Measurements from ENCODE around the gene KCNK7.

Gene KCNK7

DNA sequence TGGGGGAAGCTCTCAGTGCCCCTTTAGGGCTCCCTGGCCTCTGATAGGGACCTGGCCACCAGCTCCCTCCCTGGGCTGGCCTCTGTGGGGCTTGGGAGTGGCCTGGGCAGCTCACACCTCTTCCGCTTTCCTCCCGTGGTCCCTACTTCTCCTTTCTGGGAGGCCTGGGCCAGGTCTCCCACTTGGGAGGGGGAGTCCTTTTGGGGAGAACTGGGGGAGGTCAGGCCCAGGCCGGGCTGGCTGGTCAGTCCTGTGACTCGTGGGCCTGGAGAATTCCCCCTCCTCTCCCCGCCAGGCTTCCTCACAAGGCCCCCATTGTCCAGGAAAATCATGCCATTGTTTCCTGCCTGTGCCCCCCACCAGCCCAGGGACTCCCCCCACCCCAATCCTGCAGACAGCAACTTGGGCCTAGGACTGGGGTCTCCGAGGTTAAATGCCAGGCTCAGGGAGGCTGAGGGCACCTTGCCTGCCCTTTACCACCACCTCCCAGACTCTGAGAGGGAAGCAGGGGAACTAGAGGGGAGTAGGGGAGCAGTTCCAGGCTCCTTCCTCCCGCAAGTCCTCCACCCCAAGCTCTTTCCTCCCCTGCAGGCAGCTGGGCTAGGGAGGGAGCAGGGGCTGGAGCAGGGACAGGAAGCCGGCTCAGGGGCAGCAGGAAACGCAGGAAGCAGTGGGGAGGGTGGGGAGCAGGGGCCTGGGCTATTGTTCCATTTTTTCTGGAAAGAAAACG is 15.6 kb upstream of the KCNK7 start:
- no peak for DNase-seq (ENCODE audit: low spot score)

DNA sequence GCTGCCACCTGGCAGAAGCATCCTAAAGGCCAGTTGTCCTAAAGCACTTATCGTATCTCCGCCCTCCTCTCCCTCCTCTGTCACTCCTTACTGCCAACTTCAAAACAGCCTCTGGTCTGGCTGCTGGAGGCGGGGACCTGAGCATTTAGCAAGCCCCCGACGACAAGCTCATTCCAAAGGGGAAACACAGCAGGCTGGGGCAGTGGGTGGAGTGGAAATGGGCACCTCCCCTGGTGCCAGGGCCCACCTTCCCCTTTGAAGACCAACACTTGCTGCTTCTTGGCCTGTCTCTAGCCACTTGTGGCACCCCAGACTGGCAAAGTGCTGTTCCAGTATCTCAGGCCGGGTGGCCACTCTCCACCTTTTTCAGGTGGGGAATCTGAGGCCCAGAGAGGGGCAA is 14.8 kb upstream of the KCNK7 start:
- peak; percentile 19 for DNase-seq (ENCODE audit: low spot score)

DNA sequence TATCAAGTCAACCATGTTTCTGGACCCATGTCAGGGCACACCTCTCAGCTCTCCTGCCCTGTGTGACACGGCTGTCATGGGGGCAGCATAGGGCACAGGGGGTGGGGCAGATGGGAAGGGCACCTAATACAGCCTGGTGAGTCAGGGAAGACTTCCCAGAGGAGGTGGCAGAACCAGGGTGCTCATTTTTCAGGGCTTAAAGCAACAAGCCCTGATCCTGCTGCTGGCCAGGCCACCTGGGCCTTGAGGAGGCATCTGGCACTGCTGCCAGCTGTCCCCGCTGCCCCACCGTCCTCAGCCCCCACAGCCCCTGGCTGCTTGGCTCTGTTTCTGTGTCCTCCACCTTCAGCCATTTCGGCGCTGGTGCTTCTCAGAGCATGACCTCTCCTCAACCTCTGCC is 14.1 kb upstream of the KCNK7 start:
- DNase-seq (ENCODE audit: low spot score): peak; percentile 74

DNA sequence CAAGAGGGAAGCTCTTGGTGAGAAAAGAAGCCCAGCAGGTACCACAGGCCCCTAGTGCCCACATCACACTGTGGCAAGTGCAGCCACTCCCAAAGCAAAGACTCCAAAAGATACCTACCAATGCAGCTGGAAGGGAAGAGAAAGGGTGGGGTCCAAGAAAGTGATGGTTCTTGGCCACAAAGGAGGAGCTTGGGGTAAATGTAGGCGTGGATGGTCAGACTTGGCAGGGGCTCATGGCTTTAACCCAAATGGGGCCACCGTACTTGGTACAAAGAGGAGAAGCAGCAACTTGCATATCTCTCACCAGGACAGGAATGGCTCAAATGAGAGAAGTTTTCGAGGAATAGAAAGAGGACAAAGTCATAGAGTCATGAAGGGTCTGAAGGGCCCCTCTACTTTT is 13.6 kb upstream of the KCNK7 start:
- DNase-seq (ENCODE audit: low spot score): no peak

DNA sequence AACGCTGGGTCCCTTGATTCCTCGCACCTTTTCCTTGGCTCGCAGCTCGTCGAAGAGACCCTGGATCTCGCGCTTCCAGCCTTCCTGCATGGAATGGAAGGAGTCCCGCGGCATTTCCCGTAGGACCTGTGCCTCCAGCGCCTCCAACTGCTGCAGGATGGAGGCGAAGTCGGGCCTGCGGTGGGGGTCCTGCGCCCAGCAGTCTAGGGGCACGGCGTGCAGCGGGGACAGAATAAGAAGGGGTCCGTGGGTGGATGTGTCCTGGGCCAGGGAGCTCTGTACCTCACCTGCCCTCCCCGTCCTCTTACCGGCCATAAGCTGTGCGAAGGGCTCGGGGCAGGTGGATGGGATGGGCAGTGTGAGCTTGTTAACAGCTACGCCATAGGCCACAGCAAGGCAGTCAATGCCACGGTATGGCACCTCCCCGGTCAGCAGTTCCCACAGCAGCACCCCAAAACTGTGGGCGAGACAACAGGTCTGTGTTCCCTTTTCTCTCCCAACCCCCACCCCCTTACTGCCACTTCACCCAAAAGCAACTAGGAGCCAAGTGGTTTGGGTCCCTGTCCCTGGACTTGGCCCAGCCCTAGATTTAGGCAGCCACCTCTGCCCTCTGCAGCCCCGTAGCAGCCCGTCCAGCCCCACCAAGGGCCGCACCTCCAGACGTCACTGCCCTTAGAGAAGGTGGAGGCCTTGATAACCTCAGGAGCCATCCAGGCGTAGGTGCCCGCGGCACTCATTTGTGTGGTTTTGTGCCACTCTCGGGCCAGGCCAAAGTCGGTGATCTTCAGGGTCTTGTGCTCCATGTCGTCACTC is 12.2 kb upstream of the KCNK7 start:
- no peak for DNase-seq (ENCODE audit: low spot score)

DNA sequence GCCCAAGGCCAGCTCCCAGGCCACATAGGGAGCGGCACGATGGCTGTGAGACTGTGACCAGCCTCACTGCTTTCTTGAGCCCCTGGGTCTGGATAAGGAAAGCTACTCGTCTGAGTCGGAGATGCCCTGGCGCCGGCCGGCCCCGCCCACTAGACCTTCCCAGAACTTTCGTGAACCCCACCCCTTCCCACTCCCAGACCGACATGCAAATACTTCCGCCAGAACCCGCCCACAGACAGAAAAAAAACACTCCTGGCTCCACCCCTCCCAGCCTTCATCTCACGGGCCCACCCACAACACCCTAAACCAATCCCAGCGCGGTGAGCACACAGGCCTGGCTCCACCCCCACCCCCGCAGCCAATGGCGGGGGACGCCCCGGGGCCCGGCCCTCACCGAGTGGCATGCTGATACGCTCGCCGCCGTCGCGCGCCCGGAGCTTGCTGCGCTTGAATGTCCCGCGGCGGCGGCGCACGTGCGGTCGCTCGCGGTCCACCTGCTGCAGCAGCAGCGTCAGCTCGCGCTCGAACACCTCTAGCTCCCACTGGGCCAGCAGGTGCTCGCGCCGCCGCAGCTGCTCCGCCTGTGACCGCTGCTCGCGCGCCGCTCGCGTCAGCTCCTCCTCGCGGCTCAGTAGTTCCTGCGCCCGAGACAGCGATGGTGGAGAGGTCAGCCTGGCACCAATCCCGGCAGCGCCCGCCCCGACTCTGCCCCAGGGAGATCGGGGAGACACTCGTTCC is 11.4 kb upstream of the KCNK7 start:
- no peak for DNase-seq (ENCODE audit: low spot score)

DNA sequence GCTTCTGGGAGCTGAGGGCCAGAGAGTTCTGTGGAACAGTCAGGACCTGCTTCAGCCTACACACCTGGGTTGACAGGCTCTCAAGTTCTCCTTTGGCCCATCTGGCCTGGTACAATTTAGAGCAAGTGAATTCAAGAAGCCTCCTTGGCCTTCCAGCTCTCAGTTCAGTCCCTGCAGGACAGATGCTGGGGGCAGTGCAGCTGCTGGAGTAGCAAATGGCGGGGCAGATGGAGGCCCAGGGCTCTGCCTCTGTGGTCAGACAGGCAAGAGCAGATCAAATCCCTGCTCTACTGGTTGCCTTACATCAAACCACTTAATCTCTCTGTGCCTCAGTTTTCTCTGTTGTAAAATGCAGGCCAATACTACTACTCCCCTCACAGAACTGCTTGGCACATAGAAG is 8.7 kb upstream of the KCNK7 start:
- DNase-seq (ENCODE audit: low spot score): no peak

DNA sequence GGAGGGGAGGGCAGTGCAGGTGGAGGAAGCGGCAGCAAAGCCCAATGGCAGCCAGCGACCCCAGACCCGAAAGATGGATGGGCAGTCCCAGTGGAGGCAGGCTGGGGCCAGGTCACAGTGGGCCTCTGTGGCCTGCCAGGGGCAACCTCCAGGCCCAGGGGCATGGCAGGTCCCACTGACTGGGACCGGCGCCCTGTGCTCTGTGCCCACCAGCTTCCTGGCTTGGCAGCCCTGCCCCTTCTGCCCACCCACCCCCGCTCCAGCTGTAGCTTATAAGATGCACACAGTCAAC is 4.3 kb upstream of the KCNK7 start:
- no peak for DNase-seq (ENCODE audit: low spot score)

DNA sequence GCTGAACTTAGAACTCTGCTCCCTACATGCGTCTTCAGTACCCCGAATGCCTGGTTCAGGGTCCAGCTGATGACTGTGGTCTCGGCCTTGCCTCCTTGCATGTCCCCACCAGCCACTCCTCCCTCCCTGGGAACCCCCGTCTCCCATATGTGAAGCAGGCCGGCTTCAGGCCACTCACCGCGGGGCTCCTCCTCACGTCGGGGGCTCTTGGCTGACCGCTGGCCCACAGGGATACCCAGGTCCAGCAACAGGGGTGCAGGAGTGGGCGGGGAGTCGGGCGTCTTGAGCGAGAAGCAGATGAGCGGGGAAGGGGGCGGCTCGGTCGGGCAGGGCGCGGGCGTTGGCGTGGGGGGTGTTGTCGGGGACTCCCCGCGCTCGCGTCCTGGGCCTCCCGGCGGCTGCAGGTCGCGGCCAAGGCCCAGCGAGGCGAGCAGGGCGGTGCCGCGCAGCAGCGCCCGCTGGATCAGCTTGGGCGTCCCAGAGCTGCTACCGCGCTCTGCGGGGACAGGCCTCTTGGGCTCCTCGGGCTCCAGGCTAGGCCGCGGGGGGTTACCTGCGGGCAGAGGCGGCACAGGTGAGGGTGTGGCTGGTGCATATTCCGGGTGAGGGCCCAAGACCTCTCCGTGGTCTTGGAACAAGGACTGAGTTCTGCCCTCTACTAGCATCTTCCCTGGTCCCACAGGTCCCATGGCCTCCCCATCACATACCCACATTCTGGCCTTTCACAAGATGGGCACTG is 3.8 kb upstream of the KCNK7 start:
- DNase-seq (ENCODE audit: low spot score): no peak

DNA sequence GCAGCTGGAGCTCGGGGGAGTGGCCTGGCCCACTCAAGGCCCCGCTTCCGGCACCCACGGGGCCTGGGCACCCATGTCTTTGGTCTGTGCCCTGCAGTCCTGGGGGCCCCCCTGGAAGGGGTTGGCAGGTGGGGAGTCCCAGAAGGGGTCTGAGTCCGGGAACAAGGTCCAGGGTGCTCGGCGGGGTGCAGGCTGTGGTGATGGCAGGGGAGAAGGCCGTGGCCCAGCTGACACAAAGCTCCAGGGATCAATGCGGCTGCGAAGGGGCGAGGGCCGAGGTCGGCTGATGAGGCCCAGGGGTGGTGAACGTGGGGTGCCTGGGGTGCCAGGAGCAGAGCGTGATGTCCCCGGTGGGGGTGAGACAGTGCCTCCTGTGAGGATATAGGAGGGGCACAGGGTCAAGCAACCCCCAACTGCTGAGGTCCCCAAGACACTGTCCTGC is 2.7 kb upstream of the KCNK7 start:
- no peak for DNase-seq (ENCODE audit: low spot score)

DNA sequence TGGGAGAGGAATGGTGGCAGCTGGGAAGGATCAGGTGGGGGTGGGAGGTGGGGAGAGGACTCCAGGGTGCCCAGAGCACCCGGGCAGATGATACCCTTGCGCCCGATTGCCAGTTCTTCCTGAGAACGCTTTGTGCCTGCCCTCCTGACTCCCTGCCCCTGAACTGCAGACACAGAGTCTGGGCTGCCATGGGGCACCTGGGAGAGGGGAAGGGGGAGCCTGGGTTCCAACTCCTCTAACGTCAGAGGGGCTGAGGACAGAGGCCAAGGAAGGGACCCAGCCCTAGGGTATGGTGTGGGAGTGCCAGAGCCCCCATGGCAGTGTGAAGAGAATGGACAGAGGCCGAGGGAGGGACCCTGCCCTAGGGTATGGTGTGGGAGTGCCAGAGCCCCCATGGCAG is 920 bp upstream of the KCNK7 start:
- DNase-seq (ENCODE audit: low spot score): no peak

DNA sequence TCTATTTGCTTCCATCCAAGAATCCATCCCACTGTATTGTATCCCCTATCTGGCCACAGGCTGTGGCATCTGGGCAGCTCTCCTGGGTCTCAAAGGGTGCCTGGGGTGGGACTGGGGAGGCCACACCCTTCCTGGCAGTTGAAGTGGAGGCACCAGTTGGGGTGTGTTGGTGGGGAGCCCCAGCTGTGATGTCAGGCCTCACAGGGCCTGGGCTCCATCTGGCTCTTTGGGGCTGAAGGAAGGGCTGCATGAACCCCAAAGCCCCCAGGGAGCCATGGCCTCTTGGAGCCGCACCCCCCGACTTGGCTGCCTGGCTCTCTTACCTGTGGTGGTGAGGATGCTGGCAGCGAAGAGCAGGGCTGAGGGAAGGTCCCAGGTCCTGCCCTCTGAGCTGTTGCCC is 469 bp downstream of the KCNK7 start:
- DNase-seq (ENCODE audit: low spot score): no peak

DNA sequence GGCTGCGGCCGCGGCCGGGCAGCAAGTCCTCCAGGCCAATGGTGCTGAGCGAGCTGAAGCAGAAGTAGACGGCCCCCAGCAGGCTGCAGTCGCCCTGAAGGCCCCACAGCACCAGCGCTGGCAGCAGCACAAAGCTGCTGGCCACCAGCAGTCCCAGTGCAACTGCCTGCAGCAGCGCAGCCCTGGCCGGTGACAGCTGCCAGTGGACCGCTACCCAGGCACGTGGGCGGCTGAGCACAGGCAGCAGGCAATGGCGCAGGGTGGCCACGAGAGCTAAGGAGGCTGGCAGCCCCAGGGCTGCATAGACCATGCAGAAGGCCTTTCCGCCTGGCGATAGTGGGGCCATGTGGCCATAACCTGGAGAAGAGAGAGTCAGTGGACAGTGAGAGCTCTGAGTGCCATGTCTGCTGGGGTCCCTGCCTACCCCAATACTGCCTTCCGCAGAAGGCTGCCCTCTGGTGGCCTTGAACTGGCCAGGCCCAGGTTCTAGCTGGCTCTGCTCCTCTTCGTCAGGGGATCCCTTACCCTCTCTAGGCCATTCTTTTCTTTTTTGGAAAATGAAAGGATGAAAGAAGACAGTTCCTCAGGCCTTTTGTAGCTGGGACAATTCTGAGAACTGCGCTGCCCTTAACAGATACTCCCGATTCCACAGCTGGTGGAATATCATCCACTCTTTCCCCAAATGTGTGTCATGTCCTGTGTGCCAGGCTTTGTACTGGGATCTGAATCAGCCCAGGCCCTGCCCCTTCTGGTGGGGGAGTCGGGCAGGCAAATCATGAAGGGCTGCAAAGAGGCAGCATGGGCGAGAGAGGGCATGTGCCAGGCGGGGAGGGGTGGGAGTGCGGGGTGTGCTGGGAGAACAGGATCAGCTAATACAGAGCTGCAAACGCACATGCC is 1.8 kb downstream of the KCNK7 start:
- DNase-seq (ENCODE audit: low spot score): peak; percentile 64

DNA sequence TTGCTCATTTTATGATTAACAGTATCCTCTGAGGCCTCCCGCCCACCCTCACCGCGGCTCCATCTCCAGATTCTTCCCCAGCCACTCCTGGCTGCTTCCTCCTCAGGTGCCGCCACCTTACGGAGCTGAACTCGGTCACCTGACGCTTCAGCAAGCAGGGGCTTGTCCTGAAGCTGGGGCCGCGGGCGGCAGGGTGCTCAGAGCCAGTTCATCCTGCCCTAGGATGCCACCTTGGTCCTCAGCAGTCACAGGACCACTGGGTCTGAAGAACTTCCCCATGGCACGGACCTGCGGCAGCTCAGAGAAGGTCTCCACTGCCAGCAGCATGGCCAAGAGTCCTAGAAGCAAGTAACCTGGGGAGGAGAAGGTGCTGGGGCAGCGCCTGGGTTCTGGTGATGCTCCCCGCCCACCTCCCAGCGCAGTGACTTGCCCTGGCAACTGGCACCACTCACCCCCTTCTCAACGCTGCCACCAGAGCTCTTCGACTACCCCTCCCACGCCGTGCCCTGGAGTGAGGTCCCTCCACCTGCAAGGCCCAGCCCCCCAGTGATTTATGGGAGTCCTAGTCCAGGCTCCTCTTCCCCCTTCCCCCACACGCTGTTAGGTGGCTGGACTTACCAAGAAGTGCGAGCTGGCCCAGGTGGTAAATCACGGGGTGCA is 2.6 kb downstream of the KCNK7 start:
- no peak for DNase-seq (ENCODE audit: low spot score)

DNA sequence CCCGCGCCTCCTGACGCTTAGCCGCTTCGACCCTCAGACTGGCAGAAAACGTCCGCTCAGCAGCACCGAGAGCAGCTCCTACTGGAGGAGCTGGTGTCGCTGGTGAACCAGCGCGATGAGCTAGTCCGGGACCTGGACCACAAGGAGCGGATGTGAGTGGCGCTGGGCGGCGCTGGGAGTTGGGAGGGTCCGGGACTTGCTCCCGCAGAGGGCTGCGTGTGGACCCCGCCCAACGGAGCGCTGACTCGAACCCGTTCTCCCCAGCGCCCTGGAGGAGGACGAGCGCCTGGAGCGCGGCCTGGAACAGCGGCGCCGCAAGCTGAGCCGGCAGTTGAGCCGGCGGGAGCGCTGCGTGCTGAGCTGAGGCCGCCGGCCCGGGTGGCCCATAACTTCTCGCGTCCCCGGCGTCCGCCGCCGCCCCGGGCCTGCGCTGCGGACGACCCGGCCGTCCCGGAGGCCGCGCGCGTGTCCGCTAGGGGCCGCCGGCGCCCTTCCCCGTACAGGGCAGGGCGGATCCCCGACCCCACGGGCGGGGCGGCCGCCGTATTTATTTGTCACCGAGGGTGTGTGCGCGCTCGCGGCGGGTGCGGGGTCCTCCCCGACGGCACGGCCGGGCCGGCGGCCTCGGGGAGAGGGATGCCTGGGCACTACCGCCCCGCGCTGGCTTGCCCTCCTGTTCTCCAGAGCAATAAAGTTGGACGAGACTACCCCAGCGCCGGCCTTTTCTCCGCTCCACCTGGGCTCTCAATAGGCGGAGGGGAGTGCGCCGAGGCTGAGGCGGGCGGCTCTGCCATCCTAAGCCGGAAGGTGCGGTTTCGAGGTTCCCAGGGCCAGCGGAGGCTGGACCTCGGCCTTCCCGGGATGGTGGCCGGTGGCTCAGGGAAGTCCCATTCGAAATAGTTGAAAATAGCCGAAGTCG is 3.4 kb downstream of the KCNK7 start:
- no peak for DNase-seq (ENCODE audit: low spot score)

DNA sequence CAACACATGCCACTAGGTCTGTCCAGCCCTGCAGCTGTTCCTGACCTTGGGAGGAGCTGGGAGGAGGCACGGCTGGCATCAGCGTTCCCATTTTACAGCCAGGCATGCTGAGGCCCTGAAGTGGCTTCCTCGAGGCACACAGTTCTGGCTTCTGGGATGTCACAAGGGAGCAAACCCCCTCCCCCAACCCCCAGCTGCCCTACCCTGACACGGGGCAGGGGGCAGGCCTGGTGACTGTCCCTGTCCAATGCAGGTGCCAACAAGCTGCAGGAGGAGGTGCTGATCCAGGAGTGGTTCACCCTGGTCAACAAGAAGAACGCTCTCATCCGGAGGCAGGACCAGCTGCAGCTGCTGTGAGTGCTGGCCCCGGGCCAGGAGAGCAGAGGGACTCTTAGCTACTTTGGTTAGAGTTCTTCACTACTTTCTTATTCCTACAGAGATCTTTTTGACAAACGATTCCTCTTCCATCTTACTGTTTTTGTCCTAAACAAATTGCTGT is 5.3 kb downstream of the KCNK7 start:
- no peak for DNase-seq (ENCODE audit: low spot score)

DNA sequence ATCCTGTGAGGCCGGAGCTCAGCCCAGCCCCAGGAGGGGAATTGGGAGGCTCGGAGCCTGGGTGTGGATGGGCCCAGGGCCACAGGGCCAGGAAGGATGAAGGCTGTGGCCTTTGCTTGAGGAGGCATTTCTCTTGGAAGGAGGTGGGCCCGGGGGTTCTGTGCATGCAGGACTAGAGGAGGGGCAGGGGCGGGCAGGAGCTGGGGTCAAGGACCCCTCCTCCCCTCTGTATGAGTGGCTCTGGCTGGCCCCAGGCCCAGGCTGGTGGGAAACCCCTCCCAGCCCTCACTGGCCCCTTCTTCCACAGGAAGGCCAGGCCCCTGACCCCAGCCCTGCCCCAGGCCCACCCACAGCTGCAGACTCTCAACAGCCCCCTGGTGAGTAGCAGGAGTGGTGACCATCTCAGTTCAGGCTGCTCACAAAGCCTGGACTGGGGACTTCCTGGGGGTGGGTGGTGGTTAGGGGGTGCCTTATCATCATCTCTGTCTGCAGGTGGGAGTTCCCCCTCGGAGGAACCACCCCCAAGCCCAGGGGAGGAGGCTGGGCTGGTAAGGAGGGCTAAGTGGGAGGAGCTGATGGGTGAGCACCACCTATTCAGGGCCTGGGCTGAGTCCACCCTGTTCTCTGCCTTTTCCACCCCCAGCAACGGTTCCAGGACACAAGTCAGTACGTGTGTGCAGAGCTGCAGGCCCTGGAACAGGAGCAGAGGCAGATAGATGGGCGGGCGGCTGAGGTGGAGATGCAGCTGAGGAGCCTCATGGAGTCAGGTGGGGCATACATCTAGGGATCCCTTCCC is 6.0 kb downstream of the KCNK7 start:
- DNase-seq (ENCODE audit: low spot score): peak; percentile 42

DNA sequence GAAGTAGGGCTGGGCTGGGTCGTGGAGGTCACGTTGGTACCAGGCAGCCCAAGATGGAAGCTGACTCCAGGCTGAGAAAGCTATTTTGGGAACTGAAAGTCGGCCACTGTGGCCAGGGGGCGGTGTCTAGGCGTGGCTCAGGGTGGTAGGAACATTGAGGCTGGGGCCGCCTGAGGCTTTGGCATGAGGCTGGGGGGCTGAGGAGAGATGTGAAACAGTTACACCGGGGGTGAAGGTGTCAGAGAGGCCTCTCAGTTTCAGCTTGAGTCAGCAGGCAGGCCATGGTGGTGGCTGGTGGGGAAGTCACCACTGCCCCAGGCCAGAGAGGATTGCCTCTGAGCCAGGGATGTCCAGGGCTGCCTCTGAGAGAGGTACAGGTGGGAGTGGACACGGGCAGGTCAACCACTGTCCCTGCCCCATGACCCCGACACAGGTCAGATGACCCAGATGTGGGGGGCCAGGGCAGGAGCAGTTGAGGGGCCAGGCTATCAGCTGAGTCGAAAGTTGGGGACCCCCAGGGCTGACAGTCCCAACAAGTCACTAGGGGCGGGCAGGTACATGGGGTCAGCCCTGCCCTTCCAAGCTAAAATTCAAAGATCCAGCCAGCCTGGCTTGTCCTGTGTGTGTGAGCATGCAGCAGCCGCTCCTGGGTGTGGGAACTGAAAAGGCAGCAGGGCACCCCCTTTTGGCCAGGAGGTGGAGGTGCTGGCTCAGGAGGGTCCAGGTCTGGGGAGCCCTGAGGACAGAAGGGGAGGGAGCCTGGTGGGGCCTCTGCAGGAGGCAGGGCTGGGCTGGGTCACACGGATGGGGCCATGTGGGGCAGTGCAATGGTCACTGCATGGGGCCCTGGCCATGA is 7.2 kb downstream of the KCNK7 start:
- DNase-seq (ENCODE audit: low spot score): peak; percentile 86
